Activated CD4-positive, alpha-beta T cell treated with anti-CD3 and anti-CD28 coated beads, Interleukin-2, amount 50 U/mL, for 1 hour (primary cell): ENCODE data around the gene MYO9B.
"Not testable (repeated sequence)": the region's sequence is repeated elsewhere in the genome, so short reads cannot be mapped to it uniquely, and the experiment has no call there.

Source experiments
- DNase-seq: peaks from one replicate; pipeline ENCODE4 v3.0.0-alpha.2; 2020

Gene MYO9B

GRCh38 chr19:17121736-17122293 lies 46.2 kb downstream of the MYO9B start:
- no peak for DNase-seq

DNA sequence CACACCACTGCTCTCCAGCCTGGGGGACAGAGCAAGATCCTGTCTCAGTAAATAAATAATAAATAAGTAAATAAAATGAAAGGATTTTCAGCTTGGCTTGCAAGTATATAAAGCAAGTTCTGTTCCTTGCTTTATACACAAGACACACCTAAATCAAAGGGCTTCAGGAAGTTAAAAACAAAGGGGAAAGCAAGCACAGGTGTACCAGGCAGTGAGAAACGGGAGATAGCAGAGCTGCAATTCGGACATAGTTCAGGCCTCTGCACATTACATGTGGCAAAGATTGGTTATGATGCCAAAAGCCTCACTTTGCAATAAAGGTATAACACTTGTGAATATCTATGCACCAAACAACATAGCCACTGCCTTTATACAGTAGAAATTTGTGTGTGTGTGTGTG lies 47.5 kb downstream of the MYO9B start:
- no peak for DNase-seq

- DNase-seq, result no peak
These were observed 48.4 kb downstream of the MYO9B start for GRCh38 chr19:17124025-17124424.

GRCh38 chr19:17125062-17125727 lies 49.6 kb downstream of the MYO9B start:
- peak; percentile 7 for DNase-seq

DNA sequence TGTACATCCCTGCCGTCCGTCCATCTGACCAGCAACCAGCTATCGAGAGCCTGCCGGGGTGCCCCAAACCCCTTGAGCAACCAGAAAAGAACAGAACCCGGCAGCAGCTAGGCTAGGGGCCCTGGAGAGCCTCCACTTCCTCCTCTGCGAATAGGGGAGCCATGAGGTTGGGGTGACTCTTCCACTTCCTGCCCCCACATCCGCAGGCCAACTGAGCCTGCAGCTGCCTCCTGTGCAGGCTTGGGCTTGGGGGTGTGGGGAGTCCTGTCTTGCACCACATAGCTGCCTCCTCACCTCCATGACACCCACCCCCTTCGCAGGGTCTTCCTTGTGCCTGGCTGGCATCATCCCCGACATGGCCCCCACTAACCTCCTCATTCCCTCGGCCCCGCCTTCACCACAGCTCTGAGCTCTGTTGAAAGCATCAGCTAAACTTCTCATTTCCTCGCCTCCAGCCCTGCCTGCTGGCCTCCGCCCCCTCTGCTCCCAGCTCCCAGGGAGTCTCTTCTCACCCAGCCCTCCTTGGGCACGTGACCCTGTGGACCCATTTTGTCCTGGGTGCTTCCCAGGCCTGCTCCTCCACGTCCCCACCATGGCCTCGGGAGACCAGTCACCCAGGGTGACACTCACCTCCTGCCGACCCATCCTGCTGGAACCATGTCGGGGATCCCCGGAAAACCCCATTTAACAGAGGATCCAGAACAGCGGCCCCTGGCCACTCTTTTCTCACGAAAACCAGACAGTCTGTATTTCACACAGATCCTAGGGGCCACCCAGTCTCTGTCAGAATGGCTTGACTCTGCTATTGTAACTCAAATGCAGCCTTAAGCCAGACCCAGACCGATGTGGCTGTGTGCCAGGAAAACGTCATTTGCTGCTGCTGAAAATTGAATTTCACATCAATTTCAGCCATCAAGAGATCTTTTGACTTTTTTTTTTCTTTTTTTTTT lies 50.4 kb downstream of the MYO9B start:
- DNase-seq, result peak; percentile 65

DNA sequence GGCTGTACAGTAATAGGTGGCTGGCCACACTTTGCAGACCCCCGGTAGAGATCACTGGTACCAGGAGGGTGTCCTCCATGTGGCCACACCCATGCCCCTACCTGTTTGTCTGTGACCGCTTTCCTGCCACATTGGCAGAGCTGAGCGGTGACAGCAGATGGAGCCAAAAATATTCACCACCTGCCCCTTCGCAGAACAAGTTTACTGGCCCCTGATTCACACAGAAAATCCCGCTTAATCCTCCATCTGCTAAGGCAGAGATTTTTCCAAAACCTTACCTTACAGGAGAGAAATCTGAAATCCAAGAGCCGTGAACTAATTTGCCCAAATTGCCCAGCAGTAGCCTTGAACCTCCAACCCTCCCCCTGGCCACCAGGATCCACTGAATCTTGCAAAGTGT lies 52.1 kb downstream of the MYO9B start:
- no peak for DNase-seq

GRCh38 chr19:17128403-17128802 lies 52.8 kb downstream of the MYO9B start:
- DNase-seq, result no peak

GRCh38 chr19:17128820-17129219 lies 53.2 kb downstream of the MYO9B start:
- no peak for DNase-seq

DNA sequence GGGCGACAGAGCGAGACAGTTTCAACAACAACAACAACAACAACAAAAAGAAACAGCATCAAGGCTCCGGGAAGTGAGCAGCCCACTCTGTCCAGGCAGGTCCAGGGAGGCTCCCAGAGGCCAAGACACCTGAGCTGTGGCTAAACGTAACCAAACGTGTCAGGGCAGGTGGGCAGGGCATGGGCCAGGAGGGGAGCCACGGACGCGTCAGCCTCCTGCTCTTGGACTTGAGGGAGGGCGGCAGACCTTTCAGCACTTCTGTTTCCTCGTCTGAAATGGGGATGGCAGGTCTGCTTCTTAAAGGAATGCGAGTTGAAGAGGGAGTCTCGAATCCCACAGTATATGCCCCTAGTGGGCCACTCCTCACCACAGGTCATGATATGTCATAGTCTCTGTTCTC lies 53.8 kb downstream of the MYO9B start:
- DNase-seq, result no peak

DNA sequence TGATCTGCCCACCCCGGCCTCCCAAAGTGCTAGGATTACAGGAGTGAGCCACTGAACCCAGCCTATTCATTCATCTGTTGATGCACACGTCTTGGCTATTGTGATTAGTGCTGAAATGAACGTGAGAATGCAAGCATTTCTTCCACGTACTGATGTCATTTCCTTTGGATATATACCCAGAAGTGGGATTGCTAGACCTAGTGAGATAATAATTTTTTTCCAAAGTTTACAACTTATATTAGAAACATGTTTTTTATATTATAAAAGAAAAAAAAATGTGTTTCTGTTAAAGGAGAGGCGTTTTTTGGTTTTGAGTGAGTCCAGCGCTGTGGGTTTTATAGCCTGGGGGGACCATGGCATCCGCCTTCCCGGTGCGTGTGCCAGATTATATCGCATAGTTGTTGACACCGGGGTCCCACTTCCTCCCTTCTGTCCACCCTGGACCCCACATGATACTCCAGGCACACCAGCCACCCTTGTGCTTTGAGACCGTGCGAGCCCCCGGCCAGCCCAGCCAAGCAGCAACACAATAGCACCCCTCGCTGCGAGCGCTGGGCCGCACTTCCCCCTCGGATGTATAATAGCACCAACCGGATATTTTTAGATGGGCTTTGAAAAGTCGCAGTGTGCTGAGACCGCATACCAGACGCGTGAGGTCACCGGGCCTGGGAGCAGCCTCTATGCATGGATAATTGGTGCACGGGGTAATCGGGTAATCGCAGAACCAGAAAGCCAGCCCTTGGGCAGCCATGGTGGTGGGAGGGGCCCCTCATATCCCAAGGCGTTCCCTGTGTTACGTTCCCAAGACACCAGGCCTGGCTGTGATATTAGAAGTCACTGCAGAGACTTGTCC lies 59.6 kb downstream of the MYO9B start:
- peak; percentile 17 for DNase-seq

- DNase-seq, result no peak
These were observed 60.4 kb downstream of the MYO9B start for GRCh38 chr19:17136021-17136420.

GRCh38 chr19:17136617-17137016 lies 61.0 kb downstream of the MYO9B start:
- no peak for DNase-seq

DNA sequence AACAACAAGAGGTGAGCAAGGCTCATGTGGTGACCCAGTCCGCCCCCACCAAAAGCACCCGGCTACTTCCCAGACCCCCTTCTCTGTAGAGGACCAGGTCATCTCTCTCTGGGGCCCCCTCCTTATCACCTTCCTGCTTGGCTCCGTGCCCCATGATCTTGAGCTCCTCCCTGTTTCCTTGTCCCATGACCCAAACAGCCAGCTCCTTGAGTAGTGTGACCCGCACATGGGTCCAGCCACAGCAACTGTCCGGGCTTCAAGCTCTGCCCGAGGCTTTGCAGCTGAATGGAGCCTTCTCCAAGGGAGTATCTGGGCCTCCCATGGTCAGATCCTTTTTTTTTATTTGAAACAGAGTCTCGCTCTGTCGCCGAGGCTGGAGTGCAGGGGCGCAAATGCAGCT lies 61.8 kb downstream of the MYO9B start:
- no peak for DNase-seq

GRCh38 chr19:17138052-17138846 lies 62.7 kb downstream of the MYO9B start:
- DNase-seq, result not testable (repeated sequence)

DNA sequence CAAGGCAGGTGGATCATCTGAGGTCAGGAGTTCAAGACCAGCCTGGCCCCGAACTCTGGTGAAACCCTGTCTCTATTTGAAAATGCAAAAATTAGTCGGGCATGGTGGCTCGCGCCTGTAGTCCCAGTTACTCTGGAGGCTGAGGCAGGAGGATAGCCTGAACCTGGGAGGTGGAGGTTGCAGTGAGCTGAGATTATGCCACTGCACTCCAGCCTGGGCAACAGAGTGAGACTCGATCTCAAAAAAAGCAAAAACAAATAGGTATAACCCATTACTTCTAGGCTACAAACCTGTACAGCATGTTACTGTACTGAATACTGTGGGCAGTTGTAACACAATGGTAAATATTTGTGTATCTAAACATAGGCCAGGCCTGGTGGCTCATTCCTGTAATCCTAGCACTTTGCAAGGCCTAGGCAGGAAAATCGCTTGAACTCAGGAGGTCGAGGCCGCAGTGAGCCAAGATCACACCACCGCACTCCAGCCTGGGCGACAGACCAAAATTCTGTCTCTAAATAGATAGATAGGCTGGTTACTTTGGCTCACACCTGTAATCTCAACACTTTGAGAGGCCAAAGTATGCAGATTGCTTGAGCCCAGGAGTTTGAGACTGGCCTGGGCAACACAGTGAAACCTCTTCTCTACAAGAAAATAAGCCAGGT lies 63.5 kb downstream of the MYO9B start:
- DNase-seq, result no peak

- not testable (repeated sequence) for DNase-seq
These were observed 69.2 kb downstream of the MYO9B start for GRCh38 chr19:17144771-17145170.

GRCh38 chr19:17145546-17146497 lies 70.2 kb downstream of the MYO9B start:
- DNase-seq, result no peak

- DNase-seq, result no peak
These were observed 72.6 kb downstream of the MYO9B start for GRCh38 chr19:17148130-17148529.

GRCh38 chr19:17149393-17150135 lies 74.0 kb downstream of the MYO9B start:
- DNase-seq, result no peak

GRCh38 chr19:17153996-17154395 lies 78.4 kb downstream of the MYO9B start:
- no peak for DNase-seq
